Upper lobe of left lung (tissue), 6 donors: ENCODE results near the gene LMLN. TPM values are rescaled to one million over a fixed set of nuclear protein-coding genes. Genes with fewer than 3 reads are reported as not detected.

ENCODE experiments used
- ATAC-seq, 2 donors: fragments of 200-7000 bp; cut with Tn5 transposase; one replicate each; pipeline ENCODE4 v1.9.1; 2022; ENCODE audit warnings: mild to moderate bottlenecking in 2 of 2, moderate library complexity in 2 of 2; ENCODE audit not compliant: low FRiP score in 2 of 2
- DNase-seq, 2 donors: peaks; one replicate each; pipeline ENCODE4 v3.0.0-alpha.2; 2019 to 2020
- H3K27ac ChIP-seq, 4 donors: fragments of 200-600 bp; sonication (generic); one replicate each; pipeline ENCODE4 v1.5.1; 2016 to 2019
- H3K27me3 ChIP-seq, 4 donors: fragments of 200-600 bp; sonication (generic); one replicate each; pipeline ENCODE4 v1.5.1; 2017 to 2019
- H3K36me3 ChIP-seq, 4 donors: fragments of 200-600 bp; sonication (generic); one replicate each; pipeline ENCODE4 v1.5.1; 2016 to 2019
- H3K4me1 ChIP-seq, 4 donors: fragments of 200-600 bp; sonication (generic); one replicate each; pipeline ENCODE4 v1.5.1; 2018 to 2019
- H3K4me3 ChIP-seq, 4 donors: fragments of 200-600 bp; sonication (generic); one replicate each; pipeline ENCODE4 v1.5.1; 2017 to 2019; ENCODE audit warnings: mild to moderate bottlenecking in 2 of 4, moderate library complexity in 1 of 4
- H3K9me3 ChIP-seq, 4 donors: fragments of 200-600 bp; sonication (generic); one replicate each; pipeline ENCODE4 v1.5.1; 2018 to 2019
- EP300 ChIP-seq, 4 donors: sonication (generic); formaldehyde crosslinking; IDR thresholded peaks; one replicate each; pipeline ENCODE4 v1.5.1; 2017; ENCODE audit warnings: antibody characterized with exemption in 4 of 4, control low read depth in 2 of 4
- POLR2A ChIP-seq, 4 donors: fragments of 450-650 bp; IDR thresholded peaks; one replicate each; pipeline ENCODE4 v1.5.1; 2016 to 2017; ENCODE audit warnings: antibody characterized with exemption in 4 of 4, mild to moderate bottlenecking in 2 of 4
- POLR2AphosphoS5 ChIP-seq, 2 donors: sonication (generic); formaldehyde crosslinking; IDR thresholded peaks; one replicate each; pipeline ENCODE4 v1.5.1; 2017; ENCODE audit warnings: antibody characterized with exemption in 2 of 2
- WGBS, 2 donors: methylation state at CpG; one replicate each; pipeline ENCODE4 v1.1.5; 2017 to 2018; 5-methylcytosine and 5-hydroxymethylcytosine counted together
- total RNA-seq, 6 donors: library from RNA; depleted of rRNA in 4 of 6; stranded (reverse); fragments of >200 nt in 4 of 6; gene quantifications; one replicate each; pipeline versions ENCODE4 v1.1.0 to v1.2.1, GENCODE V29; 2016 to 2021
- TF ChIP-seq, protein P1 (sequence below), 6 experiments: fragments of 450-650 bp in 4 of 6; fragments of 200-600 bp in 2 of 6; sonication (generic) in 2 of 6; IDR thresholded peaks; one replicate each; pipeline ENCODE4 v1.5.1; 2016 to 2019; ENCODE audit warnings: antibody characterized with exemption in 6 of 6
- donor health status: DM: no; HTN: no; CAD: no; lungs with moderate emphysema.
- donor health status: DM: no; HTN: yes; CAD: no; lungs with severe emphysema.

The LMLN gene
- total RNA-seq, 6 donors from 2014 or later: 4.2 to 11.3 (median 9.0) TPM

DNA sequence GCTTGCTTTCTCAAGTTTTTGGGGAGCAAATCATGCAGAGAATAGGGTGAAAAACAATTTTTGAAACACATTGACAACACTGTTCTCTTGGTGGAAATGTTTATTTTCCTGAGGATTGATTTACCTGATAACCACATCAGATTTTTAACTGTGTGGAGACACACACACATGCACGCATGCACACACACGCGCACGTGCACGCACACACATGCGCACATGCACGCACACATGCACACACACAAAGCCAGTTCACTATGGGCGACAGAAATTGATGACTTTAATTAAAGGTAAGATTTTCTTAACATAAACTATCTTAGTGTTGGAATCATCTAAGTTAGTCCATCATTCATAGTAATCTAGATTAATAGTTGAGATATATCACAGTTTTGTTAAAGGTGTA is 15.3 kb downstream of the LMLN start:
- WGBS, 2 donors: 98% methylated on average over 8 of the region's 8 CpGs

DNA sequence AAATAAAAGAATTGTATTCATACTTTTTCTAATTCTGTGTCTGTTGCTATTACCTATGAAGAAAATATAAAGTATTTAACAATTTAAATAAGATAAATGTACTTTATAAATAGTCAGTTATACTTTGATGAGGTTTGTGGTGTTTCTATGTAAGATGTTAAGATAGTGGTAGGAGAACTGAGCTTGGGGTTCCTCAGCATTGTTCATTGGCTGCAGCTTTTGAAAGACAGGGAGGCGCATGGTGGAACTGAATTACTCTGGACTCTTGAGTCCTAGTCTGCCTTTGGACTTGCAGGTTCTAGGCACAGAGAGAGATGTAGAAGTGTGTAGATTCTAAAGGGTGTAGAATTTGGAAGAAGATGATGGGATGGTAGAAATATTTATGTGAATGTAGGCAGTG is 23.1 kb downstream of the LMLN start:
- no peak for DNase-seq
- no peaks in the 10 kb centered on the region for H3K4me1 ChIP-seq
- H3K27ac ChIP-seq: no peak overlapping the region
- no peak overlapping the region for H3K4me3 ChIP-seq
- H3K27me3 ChIP-seq: no peaks in the 10 kb centered on the region
- peaks cover 0 to 5% (median 0%) of the 10 kb centered on the region in 4 donors for H3K36me3 ChIP-seq
- no peaks in the 10 kb centered on the region for H3K9me3 ChIP-seq
- WGBS, 2 donors: 96% methylated on average over 1 of the region's 1 CpG
- no peak for ATAC-seq
- TF ChIP-seq, protein P1, sequence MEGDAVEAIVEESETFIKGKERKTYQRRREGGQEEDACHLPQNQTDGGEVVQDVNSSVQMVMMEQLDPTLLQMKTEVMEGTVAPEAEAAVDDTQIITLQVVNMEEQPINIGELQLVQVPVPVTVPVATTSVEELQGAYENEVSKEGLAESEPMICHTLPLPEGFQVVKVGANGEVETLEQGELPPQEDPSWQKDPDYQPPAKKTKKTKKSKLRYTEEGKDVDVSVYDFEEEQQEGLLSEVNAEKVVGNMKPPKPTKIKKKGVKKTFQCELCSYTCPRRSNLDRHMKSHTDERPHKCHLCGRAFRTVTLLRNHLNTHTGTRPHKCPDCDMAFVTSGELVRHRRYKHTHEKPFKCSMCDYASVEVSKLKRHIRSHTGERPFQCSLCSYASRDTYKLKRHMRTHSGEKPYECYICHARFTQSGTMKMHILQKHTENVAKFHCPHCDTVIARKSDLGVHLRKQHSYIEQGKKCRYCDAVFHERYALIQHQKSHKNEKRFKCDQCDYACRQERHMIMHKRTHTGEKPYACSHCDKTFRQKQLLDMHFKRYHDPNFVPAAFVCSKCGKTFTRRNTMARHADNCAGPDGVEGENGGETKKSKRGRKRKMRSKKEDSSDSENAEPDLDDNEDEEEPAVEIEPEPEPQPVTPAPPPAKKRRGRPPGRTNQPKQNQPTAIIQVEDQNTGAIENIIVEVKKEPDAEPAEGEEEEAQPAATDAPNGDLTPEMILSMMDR (IDR thresholded peaks at IDR 0.05): no peak
- no peak for TF ChIP-seq POLR2A (IDR thresholded peaks at IDR 0.05)
- TF ChIP-seq POLR2AphosphoS5 (IDR thresholded peaks at IDR 0.05): no peak
- no peak for TF ChIP-seq EP300 (IDR thresholded peaks at IDR 0.05)

More for the DNA sequence above, 15.3 kb downstream of the LMLN start:
- no peaks in the 10 kb centered on the region for H3K9me3 ChIP-seq
- TF ChIP-seq, protein P1 (IDR thresholded peaks at IDR 0.05): no peak
- TF ChIP-seq EP300 (IDR thresholded peaks at IDR 0.05) (no peak), POLR2AphosphoS5 (IDR thresholded peaks at IDR 0.05) (no peak), POLR2A (IDR thresholded peaks at IDR 0.05) (no peak)
- ATAC-seq (no peak), DNase-seq (peak in 1 of 2 donors; percentile 52)
- H3K36me3 ChIP-seq: peaks cover 0 to 17% (median 1%) of the 10 kb centered on the region in 4 donors
- no peak overlapping the region for H3K4me3 ChIP-seq
- H3K27me3 ChIP-seq: no peaks in the 10 kb centered on the region
- H3K4me1 ChIP-seq: no peaks in the 10 kb centered on the region
- H3K27ac ChIP-seq: no peak overlapping the region

DNA sequence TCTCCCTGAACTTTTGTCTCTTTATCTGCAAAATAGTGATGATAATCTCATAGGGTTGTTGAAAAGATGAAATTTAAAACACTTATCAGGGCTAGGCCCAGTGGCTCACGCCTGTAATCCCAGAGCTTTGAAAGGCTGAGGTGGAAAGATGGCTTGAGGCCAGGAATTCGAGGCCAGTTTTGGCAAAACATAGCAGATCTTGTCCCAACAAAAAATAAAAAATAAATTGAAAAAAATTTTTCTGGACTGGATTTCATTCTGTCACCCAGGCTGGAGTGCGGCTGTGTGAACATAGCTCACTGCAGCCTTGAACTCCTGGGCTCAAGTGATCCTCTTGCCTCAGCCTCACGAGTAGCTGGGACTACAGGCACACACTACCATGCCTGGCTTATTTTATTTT is 29.6 kb downstream of the LMLN start:
- H3K4me3 ChIP-seq: no peak overlapping the region
- ATAC-seq (no peak), DNase-seq (no peak)
- no peaks in the 10 kb centered on the region for H3K27me3 ChIP-seq
- 79 to 84% methylated on average over 4 of the region's 4 CpGs for WGBS, 2 donors
- TF ChIP-seq EP300 (IDR thresholded peaks at IDR 0.05) (no peak), POLR2A (IDR thresholded peaks at IDR 0.05) (no peak), POLR2AphosphoS5 (IDR thresholded peaks at IDR 0.05) (no peak)
- TF ChIP-seq, protein P1 (IDR thresholded peaks at IDR 0.05): no peak
- H3K27ac ChIP-seq: no peak overlapping the region
- no peaks in the 10 kb centered on the region for H3K4me1 ChIP-seq
- H3K36me3 ChIP-seq: peaks cover 0 to 11% (median 1%) of the 10 kb centered on the region in 4 donors
- no peaks in the 10 kb centered on the region for H3K9me3 ChIP-seq

DNA sequence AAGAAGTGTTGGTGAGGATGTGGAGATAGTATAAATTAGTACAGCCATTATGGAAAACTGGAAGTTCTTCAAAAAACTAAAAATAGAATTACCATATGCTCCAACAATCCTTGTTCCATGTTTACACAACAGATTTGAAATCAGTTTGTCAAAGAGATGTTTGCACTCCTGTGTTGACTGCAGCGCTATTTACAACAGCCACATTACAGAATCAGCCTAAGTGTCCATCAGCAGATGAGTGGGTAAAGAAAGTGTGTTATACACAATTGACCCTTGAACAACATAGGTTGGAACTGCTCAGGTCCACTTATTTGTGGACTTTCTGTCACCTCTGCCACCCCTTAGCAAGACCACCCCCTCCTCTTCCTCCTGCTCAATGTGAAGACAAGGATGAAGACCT is 34.7 kb downstream of the LMLN start:
- H3K27ac ChIP-seq: no peak overlapping the region
- 92 to 100% methylated on average over 1 of the region's 1 CpG for WGBS, 2 donors
- no peaks in the 10 kb centered on the region for H3K9me3 ChIP-seq
- H3K4me3 ChIP-seq: no peak overlapping the region
- ATAC-seq (no peak), DNase-seq (no peak)
- no peaks in the 10 kb centered on the region for H3K27me3 ChIP-seq
- no peaks in the 10 kb centered on the region for H3K4me1 ChIP-seq
- peaks cover 0 to 31% (median under 1%) of the 10 kb centered on the region in 4 donors for H3K36me3 ChIP-seq
- TF ChIP-seq POLR2A (IDR thresholded peaks at IDR 0.05) (no peak), POLR2AphosphoS5 (IDR thresholded peaks at IDR 0.05) (no peak), EP300 (IDR thresholded peaks at IDR 0.05) (no peak)
- TF ChIP-seq, protein P1 (IDR thresholded peaks at IDR 0.05): no peak

DNA sequence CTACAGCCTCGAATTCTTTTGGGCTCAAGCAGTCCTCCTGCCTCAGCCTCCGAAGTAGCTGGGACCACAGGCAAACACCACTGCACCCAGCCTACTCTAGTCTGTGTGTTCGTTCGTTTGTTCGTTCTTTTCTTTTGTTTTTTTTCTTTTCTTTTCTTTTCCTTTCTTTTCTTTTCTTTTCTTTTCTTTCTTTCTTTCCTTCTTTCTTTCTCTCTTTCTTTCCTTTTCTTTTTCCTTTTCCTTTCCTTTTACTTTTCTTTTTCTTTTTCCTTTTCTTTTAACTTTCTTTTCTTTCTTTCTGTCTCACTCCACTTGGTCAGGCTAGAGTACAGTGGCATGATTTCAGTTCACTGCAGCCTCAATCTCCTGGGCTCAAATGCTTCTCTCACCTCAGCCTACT is 36.8 kb downstream of the LMLN start:
- Histone ChIP-seq H3K9me3 (no peaks in the 10 kb centered on the region), H3K27ac (no peak overlapping the region), H3K4me1 (no peaks in the 10 kb centered on the region), H3K4me3 (no peak overlapping the region), H3K27me3 (no peaks in the 10 kb centered on the region), H3K36me3 (peaks cover 0 to 34% (median under 1%) of the 10 kb centered on the region in 4 donors)
- 95 to 100% methylated on average over 5 of the region's 5 CpGs for WGBS, 2 donors
- no peak for ATAC-seq
- TF ChIP-seq EP300 (IDR thresholded peaks at IDR 0.05): no peak
- no peak for DNase-seq
